NCI-H1417 treated with DMSO at 0.1 percent for 48 hours (cell line): ENCODE data around the gene GXYLT2.

Source experiments
- DNase-seq: peaks from one replicate; lab custom pipeline; 2025; lab: John Stamatoyannopoulos, UW

Gene GXYLT2, protein sequence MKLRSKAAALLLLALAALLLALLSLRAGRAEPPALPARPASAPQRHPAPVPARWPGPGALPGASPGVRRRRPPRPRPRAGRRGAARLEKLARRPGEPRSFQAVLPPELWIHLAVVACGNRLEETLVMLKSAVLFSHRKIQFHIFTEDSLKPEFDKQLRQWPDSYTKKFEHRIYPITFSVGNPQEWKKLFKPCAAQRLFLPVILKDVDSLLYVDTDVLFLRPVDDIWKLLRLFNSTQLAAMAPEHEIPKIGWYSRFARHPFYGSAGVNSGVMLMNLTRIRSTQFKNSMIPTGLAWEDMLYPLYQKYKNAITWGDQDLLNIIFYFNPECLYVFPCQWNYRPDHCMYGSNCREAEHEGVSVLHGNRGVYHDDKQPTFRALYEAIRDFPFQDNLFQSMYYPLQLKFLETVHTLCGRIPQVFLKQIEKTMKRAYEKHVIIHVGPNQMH

DNA sequence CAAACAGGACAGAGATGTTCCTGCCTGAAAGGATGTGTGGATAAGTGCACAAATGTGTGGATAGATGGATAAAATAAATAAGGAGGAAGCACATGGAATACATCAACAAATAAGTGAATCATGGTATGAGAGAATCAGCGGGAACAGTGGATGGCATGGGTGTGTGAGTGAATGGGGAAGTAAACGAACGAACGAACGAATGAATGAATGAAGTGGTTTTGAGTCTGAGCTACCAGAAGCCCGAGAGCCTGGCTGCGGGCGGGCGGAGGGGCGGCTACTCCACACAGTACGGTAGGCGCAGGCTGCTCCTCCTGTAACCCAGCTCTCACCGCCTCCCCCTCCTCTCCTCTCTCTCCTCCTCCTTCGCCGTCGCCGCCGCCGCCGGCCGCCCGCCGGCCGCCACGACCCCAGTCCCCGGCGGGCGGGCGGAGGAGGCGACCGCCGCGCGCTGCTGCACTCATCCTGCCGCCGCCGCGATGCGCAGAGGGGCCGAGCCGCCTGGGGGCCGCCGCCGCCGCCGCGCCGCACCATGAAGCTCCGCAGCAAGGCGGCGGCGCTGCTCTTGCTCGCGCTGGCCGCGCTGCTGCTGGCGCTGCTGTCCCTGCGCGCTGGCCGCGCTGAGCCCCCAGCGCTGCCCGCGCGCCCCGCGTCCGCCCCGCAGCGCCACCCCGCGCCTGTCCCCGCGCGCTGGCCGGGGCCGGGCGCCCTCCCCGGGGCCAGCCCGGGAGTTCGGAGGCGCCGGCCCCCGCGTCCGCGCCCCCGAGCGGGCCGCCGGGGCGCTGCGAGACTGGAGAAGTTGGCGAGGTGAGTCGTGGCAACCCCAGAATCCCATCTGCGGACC is at the start of gene GXYLT2:
Gene GXYLT2 (plus strand): TSS at position 342 of the 841 bp plus-strand sequence. CDS start 188 bp downstream, at position 530.
- no peak for DNase-seq

DNA sequence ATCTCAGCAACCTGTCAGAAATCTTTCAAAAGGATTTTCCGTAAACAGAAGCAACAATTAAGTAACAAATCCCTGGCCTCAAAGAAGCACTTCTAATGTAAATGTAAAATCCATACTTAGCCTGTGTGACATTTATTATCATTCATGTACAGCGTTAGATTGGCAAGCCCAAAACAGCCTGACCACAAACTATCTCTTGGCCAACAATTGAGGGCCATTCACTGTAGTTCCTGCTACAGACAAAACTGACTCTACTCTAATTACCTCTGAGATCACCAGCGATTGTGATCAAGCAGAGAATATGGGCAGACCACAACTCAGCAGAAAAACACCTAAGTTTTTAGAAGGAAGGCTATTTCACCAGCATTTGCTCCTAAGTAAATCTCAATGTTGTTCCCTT is 48.8 kb upstream of the GXYLT2 start:
- no peak for DNase-seq

DNA sequence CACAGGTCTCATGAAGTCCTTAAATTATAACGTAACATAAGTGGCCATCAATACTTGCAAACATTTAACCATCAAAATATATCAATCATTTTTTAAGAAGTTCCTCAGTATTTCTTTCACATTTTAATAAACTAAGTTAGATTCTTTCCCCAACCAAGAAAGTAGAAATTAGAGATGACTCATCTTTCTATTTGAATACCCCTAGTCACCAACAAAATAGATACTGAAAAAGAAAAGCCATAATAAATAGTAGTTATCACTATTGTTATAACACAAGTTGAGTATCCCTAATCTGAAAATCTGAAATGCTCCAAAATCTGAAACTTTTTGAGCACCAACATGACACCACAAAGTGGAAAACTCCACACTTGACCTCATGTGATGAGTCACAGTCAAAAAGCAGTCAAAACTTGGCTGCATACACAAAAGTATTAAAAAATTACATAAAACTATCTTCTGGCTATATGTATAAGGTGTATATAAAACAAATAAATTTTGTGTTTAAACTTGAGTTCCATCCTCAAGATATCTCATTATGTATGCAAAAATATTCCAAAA is 43.3 kb upstream of the GXYLT2 start:
- DNase-seq: no peak

DNA sequence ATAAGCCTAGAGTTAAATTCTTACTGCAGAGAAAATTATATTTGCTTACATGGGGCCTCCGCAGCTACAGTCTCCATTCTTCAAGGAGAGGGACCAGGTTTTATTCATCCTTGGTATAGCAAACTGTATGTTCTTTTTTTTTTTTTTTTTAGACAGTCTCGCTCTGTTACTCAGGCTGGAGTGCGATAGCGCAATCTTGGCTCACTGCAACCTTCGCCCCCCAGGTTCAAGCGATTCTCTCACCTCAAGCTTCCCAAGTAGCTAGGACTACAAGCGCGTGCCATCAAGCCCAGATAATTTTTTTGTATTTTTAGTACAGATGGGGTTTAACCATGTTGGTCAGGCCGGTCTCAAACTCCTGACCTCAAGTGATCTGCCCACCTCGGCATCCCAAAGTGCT is 41.7 kb upstream of the GXYLT2 start:
- DNase-seq: no peak

DNA sequence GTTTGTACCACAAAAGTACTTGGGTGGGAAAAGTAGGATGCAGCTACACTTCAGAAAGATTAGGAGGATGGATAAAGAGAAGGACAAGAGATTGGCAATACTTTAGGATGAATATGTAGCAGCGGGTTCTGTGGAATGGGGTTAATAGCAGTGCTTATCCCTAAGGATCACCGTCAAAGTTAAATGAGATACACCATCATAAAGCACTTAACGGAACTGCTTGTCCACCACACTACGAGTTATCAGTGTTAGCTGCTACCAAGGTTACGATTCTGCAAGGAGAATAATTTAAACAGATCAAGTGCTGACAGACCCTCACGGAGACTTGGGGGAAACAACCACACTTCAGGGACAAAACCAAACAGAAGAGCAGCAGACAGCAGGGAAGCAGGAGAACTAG is 40.6 kb upstream of the GXYLT2 start:
- no peak for DNase-seq

DNA sequence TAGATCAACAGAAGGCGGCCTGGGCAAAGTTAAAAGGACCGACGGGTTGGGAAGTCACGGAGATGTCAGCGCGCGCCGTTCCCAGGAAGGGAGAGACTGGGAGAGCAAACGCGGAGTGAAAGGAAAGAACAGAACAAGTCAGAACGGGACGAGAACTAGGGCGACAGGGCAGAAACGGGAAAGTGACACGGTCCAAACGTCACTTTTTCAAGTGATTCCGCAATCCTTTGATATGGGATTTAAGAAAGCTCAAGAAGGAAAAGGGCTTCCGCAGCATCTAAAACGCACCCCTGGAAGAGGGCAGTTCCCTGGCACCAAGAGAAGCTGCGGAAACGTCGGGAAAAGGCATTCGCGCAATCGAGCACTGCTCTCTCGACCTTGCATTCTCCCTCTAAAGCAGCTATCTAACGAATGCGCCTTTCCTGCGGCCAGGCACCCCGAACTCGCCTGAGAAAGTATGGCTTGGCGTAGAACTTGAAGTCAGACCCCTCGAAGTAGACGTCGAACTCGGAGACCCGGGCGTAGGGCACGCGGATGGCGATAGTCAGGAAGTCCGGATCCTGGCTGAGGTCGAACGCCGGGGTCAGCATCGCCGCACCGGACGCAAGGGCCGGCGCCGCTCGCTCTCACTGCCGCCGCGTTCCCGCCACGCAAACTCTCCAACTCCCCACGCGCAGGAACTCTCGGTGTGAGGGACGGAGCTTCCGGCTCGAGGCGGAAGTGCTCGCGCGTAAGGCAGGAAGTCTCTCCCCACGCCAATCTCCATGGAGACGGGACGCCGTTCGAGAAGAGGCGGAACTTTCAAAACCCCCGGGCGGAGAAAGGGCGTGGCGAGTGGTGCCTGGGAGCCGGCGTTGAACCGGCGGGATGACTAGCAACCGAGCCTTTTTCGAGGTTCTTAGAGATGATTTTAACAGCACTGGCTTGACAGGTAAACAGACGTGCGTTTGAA is 39.8 kb upstream of the GXYLT2 start, which contains the start of gene SHQ1:
Gene SHQ1 (minus strand): TSS at position 695 of the 952 bp plus-strand sequence. CDS start 105 bp downstream, at position 590.
- DNase-seq: peak; percentile 38

DNA sequence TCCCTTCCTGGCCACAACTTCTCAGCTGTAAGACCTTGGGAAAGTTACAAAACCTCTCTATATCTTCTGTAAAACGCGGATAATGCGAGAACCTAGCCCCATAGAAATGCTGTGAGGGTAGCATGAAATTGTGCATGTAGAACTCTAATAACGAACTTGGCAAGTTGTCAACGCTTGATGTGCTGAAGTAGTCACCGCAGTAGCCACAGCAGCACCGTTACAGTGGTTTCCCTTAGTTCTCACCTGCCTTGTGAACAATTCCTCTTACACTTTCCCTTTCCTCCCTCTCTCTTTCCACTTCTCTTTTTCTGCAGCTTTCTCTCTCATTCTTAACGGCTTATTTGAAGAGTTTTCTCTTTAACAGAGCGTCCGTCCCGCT is 39.2 kb upstream of the GXYLT2 start:
- no peak for DNase-seq

DNA sequence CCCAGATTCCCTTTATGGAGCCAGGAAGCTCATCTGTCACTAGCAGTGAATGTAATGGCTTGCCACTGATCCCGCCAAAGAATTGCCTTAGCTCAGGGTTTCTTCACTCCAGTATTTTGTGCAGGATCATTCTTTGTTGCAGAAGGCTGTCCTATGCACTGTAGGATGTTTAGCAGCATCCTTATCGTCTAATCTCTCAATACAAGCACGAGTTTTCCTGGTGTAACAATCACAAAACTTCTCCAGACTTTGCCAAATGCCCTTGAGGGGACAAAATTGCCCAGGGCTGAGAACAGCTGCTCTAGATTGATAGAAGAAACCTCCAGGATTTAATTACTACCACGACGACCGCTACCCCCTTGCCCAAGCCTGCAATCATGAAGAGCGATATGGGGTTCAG is 32.8 kb upstream of the GXYLT2 start:
- no peak for DNase-seq

DNA sequence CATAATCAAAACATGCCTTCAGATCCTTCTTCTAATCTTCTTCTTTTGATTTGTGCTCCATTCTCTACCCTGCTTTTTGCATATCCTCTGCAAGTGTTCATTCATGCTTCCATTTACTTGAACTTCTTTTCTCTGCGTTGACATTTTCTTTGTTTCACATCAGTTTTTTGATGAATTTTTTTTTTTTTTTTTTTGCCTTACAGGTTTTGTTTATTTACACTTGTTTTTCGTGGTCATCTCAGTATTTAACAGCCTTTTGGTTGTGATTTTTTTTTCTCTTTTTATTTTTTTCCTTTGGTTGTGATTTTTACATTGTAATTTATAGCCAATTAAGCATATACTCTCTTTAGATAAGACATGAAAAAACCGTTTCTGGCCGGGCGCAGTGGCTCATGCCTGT is 27.8 kb upstream of the GXYLT2 start:
- DNase-seq: no peak

DNA sequence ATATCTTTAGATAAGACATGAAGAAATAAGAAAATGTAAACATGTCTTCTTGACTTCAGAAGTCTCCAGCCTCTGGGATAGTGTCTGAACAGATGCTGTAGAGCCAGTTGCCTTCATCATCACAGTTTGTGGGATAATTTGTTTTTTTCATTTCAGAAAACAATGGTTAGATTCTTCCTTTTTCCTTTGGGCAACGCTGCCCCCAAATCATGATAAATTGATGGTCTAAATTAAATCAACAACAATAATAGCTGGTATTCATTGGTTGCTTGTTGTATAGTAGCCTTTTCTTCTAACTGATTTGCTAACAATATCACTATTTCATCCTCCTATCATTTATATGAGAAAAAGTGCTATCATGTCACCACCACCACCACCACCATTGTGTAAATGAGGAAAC is 27.0 kb upstream of the GXYLT2 start:
- DNase-seq: no peak

DNA sequence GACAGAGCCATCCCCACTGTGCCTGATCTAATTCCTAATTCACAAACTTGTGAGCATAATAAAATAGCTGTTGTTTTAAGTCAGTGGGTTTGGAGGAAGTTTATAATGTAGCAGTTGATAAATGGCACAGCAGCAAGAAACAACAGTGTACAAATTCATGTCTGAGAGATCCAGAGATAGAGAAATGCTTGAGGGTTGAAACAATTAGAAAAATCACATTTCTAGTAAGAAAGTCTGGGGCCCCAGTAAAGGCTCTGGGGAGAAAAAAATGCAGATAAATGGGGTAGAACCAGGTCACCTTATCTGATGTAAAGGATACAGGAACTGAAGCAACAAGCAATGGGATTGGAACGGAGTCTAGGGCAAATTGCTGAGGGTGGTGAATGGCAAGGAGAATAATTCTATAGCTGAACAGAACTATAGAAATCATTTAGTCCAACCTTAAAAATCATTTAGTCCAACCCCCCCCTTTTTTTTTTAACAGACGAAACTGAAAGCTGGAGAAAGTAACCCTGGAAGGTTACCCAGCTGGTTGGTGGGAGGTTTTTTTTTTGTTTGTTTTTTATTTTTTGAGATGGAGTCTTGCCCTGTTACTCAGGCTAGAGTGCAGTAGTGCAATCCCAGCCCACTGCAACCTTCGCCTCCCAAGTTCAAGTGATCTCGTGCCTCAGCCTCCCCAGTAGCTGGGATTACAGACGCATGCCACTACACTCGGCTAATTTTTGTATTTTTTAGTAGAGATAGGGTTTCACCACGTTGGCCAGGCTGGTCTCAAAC is 25.3 kb upstream of the GXYLT2 start:
- no peak for DNase-seq

DNA sequence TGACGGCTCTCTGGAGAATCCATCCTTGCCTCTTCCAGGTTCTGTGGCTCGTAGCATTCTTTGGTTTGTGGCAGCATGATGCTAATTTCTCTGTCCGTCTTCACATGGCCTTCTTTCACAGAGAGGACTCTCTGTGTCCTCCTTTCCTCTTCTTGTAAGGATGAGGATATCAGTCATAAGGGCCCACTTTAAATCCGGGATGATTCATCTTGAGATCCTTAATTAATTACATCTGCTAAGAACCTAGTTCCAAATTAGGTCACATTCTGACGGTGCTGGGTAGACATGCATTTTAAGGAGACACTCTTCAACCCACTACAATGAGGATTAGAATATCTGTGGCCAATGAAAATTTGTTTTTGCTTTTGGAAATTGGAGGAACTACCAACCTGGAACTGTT is 15.7 kb upstream of the GXYLT2 start:
- no peak for DNase-seq

DNA sequence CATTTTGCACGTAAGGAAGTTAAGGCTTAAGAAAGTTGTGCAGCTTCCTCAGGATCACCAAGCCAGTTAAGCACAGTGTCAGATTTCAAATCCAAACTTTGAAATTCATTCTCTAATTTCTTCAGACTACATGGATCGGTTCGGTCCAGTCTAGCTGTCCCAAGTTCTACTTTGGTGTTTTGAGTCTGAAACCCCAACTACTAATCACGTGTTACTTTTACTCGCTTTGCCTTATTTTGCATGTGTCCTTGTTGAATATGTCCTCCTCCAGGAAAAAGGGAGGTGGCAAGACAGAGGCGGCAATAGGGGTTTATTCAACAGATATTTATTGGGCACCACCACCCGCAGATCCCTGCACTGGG is 522 bp upstream of the GXYLT2 start:
- no peak for DNase-seq

DNA sequence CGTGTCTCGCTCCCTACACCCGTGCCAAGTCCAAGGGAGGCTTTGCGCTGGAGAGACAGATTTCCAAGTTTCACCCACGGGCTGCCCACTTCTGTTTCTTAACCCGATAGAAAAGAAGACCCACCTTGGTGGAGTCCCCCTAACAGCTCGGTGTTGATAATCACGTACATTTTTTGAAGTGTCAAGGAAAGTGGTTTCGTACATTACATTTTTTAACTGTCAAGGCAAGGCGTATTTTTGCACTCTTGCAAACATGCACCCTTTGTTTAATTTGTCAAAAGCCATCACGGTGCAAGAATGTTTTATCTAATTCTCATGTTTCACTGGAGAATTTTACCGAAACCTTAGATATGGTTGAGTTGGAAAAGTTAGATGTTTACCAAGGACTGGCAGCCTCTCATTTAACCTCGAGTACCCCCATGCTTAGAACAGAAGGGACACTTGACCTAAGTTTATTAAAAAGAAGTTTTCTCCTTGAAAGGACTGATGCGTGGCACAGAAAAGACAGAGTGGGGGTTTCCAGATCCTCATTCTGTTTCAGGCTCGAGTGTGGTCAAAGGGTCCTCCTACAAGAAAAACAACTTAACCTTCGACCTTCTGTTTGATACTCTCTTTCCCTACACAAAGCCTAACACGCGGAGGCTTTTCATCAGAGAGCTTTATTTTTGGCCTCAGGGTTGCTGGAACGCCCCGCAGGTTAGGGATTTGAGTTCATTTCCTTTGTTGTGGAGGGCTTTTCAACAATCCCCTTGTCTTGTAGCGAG is 882 bp downstream of the GXYLT2 start:
- DNase-seq: no peak

DNA sequence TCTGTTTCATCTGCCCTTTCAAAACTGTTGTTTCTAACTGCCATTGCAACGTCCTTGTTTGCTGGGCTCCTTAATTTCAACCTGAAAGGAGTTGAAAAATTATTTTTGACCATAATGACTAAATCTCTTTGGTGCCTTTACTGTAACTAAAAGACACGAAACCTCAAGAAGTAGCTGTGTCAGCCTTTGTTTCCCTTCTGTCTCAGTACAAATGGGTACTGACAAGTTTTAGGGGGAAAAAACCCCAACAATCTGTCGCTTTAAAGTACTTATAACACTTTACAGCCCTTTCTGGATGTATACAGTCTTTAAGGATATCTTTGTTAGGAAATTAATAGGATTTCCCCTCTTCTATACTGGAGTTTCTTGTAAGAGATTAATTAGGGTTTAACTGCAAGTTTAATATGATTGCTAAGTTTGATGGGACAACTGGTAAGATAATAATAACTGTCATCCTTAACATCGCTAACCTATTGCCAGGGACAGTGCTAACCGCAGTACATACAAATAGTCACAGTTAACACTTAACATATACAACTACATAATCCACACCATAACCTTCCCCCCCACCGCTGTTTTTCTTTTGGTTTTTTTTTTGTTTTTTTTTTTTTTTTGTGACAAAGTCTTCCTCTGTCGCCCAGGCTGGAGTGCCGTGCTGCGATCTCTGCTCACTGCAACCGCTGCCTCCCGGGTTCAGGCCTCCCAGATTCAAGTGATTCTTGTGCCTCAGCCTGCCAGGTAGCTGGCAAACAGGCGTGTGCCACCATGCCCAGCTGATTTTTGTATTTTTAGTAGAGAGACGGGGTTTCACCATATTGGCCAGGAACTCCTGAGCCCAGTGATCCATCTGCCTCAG is 1.7 kb downstream of the GXYLT2 start:
- no peak for DNase-seq

DNA sequence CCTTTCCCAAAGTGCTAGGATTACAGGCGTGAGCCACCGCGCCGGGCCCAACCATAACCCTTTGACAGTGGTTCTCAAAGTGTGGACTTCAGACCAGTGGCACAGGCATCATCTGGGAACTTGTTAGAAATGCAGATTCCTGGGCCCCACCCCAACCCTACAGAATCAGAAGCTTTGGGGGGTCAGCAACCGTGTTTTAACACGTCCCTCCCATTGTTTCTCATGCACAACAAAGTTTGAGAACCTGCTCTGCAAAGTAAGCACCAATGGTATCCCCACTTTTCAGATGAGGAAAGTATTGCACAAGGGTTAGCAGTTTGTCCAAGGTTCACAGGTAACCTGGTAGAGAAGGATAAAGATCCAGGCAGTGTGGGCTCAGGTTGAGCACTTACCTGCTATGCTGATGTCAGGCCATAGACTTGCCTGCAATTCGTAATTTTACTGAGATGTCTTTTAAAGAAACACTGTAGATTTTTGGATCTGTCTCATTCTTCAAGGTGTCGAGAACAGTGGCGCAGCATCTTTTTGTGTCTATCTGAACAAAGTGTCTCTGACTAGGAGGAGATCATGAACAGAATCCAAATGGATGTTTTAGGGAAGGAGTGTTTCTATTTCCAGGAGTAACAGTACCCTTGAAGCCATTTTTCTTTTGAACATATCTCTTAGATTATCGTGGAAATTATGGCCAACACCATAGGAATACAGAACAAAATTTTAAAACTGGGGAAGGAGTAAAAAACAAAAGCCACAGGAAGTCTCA is 2.5 kb downstream of the GXYLT2 start:
- no peak for DNase-seq

DNA sequence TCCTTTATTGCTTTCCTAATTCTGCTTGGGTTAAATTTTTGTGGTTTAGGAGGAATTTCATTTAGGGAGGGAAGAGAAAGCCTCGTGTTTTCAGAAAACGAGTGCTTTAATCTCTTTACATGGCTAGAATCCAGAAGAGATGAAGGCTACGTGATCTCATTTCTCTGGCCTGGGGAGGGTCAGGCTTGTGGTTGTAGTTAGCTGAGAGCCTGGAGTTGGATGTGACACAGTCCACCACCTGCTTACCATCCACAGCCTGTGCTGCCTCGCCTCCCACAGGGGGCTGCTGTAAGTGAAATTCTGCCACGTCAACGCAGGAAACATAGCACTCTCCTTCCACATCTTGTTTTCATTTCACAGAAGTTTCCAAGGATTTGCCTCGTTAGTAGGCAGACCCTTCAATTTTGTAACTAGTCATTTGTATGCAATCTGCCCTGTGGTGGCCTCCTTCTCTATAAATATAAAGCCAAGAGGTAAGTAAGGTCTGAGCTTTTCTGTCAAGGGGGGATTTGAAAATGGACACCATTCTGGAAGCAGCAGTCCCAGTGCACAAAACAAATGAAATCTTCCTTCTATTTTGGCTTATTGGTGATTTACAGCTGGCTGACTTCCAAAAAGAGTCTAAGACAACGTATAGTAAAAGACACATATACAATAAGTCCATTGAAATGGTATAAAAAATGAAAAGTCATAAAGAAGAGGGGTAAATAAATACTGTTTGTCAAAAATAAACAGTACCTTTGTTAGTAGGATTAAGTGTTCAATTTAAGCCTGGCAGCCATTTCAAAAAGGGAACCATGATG is 3.4 kb downstream of the GXYLT2 start:
- no peak for DNase-seq
